Ishikawa (cell line): ENCODE results near the gene MDM4.

Experiments
- CEBPB ChIP-seq: IDR thresholded peaks from 2 replicates; pipeline ENCODE4 v1.6.1; 2012
- CREB1 ChIP-seq: IDR thresholded peaks from 2 replicates; pipeline ENCODE4 v1.6.1; 2012; ENCODE audit warnings: low read depth
- EGR1 ChIP-seq: IDR thresholded peaks from 2 replicates; pipeline ENCODE4 v1.6.1; 2012
- EP300 ChIP-seq: IDR thresholded peaks from 2 replicates; pipeline ENCODE4 v1.6.1; 2012; ENCODE audit warnings: borderline replicate concordance
- FOXM1 ChIP-seq: IDR thresholded peaks from 2 replicates; pipeline ENCODE4 v1.6.1; 2012; ENCODE audit warnings: low read depth, borderline replicate concordance
- NFIC ChIP-seq: IDR thresholded peaks from 2 replicates; pipeline ENCODE4 v1.6.1; 2012
- RAD21 ChIP-seq: IDR thresholded peaks from 2 replicates; pipeline ENCODE4 v1.6.1; 2012; ENCODE audit warnings: low read depth
- REST ChIP-seq: IDR thresholded peaks from 2 replicates; pipeline ENCODE4 v1.6.1; 2012; ENCODE audit warnings: low read depth, mild to moderate bottlenecking
- TAF1 ChIP-seq: IDR thresholded peaks from 2 replicates; pipeline ENCODE4 v1.6.1; 2012; ENCODE audit warnings: low read depth, mild to moderate bottlenecking
- TCF12 ChIP-seq: IDR thresholded peaks from 2 replicates; pipeline ENCODE4 v1.6.1; 2012; ENCODE audit warnings: low read depth
- TEAD4 ChIP-seq: IDR thresholded peaks from 2 replicates; pipeline ENCODE4 v1.6.1; 2012
- USF1 ChIP-seq: IDR thresholded peaks from 2 replicates; pipeline ENCODE4 v1.6.1; 2012
- YY1 ChIP-seq: IDR thresholded peaks from 2 replicates; pipeline ENCODE4 v1.6.1; 2012; ENCODE audit warnings: low read depth
- ZBTB7A ChIP-seq: IDR thresholded peaks from 2 replicates; pipeline ENCODE4 v1.6.1; 2012; ENCODE audit warnings: low read depth
- TF ChIP-seq, protein P1 (sequence below): IDR thresholded peaks from 2 replicates; pipeline ENCODE4 v1.6.1; 2012

The MDM4 gene

DNA sequence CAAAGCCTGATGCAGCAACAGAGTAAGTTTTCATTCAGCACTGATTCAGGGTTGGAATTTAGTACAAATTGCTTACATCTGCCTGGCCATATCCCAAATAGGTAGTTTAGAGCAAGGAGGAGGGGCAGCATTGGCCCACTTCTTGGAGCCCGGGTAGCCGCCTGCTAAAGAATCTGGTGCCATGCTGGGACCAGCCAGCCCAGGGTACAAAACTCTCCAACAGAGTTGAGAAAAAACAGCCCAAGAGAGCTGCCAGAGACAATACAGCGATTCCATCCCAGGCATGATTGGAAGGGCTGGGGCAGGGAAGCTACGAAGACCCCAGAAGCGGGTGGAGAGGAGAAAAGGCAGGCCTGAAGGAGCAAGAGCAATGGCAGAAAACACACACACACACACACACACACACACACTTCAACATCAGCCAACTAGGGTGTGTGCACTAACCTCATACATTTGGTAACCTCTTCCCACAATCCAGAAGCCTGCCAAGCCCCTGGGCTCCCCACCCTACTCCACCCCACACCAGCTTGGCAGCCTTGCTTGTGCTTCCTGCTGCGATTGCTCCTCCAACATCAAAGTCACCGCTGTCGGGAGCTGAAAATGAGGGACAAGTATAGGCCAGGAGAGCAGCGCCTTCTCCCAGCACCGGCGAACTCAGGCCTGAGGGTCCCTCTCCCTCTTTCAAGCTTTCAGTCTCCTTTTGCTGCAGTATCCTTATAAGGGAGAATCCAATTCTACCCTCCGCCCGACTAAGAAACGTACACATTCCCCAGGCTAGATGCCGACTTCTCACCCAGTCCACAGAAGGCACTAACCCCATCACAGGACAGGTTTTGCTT is 22.8 kb upstream of the MDM4 start:
- TF ChIP-seq TCF12 (no peak), YY1 (no peak), TAF1 (no peak), USF1 (no peak)

GRCh38 chr1:204493984-204494280 is 22.3 kb upstream of the MDM4 start:
- TF ChIP-seq REST (no peak), EGR1 (peak; percentile 3; the same call in 1 of the 2 replicates), YY1 (0 out of 2 replicates have a peak, but pooled peaks have one; percentile 43), ZBTB7A (peak; percentile 34; the same call in 1 of the 2 replicates), TCF12 (no peak)

GRCh38 chr1:204494281-204495077 is 21.7 kb upstream of the MDM4 start, which contains the start of gene PIK3C2B:
Gene PIK3C2B (minus strand): TSS chr1:204494805. CDS start chr1:204469802, 25,003 bp downstream.
- TF ChIP-seq TAF1 (peak; percentile 49; the same call in 1 of the 2 replicates), FOXM1 (no peak), YY1 (peak; percentile 48; the same call in 1 of the 2 replicates), TEAD4 (no peak), RAD21 (peak; percentile 33; the same call in 1 of the 2 replicates), CEBPB (no peak)
- TF ChIP-seq, protein P1, sequence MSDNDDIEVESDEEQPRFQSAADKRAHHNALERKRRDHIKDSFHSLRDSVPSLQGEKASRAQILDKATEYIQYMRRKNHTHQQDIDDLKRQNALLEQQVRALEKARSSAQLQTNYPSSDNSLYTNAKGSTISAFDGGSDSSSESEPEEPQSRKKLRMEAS: peak; percentile 67

GRCh38 chr1:204495078-204495753 is 21.0 kb upstream of the MDM4 start:
- TF ChIP-seq TEAD4 (no peak), USF1 (no peak), TCF12 (no peak), EP300 (no peak), RAD21 (no peak), NFIC (no peak), FOXM1 (no peak), YY1 (no peak), CEBPB (no peak), EGR1 (no peak), CREB1 (no peak), REST (no peak)
- TF ChIP-seq, protein P1: no peak

- TF ChIP-seq FOXM1 (no peak), CEBPB (no peak), YY1 (no peak), CREB1 (no peak), EP300 (no peak), TEAD4 (no peak), RAD21 (no peak), ZBTB7A (no peak), TAF1 (no peak)
- TF ChIP-seq, protein P1: no peak
These were observed 20.4 kb upstream of the MDM4 start for GRCh38 chr1:204495777-204496176.
